Head of caudate nucleus (tissue), 42 donors: ENCODE results near the gene CR2.
A peak's percentile ranks its signal among the peaks of the same experiment; 100 is the strongest.
"Not testable (repeated sequence)": the region's sequence is repeated elsewhere in the genome, so short reads cannot be mapped to it uniquely, and the experiment has no call there.

Experiments used
- DNase-seq, 42 donors: peaks; one replicate each; pipeline versions ENCODE4 v3.0.0 to v3.0.0-alpha.2; 2020 to 2021; ENCODE audit warnings: mixed read lengths in 7 of 42
- intact Hi-C: fragments of 100-400 bp; cut with DNase I; formaldehyde crosslinking; loops from one replicate; pipeline ENCODE4 v1.15.0; 2022

CR2 gene

DNA sequence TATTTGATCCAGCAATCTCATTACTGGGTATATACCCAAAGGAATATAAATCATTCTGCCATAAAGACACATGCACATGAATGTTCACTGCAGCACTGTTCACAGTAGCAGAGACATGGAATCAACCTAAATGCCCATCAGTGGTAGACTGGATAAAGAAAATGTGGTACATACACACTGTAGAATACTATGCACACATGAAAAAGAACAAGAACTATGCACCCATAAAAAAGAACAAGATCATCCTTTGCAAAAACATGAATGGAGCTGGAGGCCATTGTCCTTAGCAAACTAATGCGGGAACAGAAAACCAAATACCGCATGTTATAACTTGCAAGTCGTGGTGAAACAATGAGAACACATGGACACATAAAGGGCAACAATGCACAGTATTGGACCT, 17.4 kb upstream of the CR2 start:
- intact Hi-C loops, result not testable (repeated sequence)

DNA sequence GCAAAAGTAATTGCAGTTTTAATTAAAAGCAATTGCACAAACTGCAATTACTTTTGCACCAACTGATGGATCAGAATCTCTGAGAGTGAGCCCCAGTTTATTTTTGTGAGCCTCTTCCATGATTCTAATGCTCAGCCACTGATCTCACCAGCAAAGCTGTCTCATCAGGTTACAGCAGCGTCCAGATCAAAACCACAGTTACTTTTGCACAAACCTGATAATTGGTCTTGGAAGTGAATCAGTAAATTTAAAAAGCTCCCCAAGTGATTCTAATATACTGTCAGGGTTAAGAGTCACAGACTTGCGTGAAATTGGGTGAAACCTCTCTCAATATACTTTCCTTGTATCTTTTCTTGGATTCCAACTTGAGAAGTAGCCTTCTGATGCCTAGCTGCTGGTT, 13.5 kb upstream of the CR2 start:
- no peak for DNase-seq
- intact Hi-C loops, result no loop called here

More for the DNA sequence above, 17.4 kb upstream of the CR2 start:
- not testable (repeated sequence) for DNase-seq

DNA sequence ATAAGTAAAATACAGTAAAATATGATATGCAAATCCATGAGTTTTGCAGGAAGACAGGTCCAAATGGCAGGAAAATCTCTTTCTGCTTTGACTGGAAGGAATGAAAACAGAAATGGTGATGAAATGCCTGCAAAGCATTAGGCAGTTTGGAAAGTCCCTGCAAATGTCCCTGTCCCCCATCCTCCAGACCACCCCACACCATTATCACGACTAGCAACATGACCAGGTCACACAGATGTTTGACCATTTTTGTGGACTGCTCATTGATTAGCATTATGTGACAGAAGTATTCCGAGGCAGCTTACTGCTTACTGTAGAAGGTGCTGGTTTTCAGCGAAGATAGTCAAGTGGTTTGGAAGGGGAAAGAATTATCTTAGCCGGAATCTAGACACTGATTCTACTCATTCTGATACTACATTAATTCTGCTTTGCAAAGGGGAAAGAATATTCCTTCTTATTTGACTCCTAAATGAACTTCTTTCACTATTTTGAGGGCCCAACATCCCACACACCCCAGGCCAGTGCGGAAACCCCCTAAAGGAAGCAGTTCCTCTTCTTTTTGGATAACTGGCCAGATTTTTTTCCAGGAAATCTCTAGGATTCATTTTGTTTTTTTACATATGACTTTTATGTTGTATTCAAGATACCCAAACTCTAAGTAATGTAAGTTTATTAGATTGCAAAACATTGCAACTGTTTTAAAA, 9.5 kb upstream of the CR2 start:
- intact Hi-C loops, result no loop called here
- DNase-seq, result no peak

DNA sequence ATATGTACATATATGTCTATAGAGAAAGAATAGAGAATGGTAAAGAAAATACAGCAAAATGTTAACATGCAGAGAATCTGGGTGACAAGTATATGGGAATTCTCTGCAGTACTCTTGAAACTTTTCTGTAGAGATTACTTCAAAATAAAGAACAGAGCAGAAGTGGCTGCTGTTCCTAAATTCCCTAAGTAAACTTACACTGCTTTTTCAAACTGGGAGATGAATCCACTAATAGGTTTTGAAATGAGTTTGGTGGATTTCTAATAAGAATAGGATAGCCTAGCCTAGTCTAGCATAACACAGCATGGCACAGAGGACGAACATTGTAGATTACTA, 450 bp upstream of the CR2 start:
- intact Hi-C loops, result no loop called here

DNA sequence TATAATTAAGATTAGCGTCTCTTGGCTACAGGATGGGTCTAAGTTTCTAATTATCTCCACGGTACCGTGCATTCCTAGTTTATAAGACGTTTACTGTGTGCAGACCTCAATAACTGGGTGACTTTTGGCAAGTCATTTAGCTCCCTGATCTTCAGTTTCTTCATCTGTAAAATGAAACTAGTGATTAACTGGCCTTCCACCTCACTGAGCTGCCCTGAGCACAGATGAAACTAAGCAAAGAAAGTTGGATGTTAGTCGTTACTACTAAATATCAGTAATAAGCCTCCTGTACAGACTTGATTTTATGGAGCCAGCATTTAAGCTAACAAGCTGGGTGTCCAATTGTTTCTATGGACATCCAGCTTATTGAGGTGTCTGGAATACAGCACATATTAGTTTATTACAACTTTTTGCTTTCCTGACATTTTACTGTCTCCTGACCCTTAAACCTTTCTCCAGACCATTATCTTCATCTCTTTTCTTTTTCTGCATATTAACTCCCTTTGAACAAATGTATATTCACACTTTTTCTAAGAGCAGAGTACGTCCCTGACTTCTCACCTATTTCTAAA, 1.1 kb downstream of the CR2 start:
- intact Hi-C loops, result no loop called here
- no peak for DNase-seq

More for the DNA sequence above, 450 bp upstream of the CR2 start:
- no peak for DNase-seq

DNA sequence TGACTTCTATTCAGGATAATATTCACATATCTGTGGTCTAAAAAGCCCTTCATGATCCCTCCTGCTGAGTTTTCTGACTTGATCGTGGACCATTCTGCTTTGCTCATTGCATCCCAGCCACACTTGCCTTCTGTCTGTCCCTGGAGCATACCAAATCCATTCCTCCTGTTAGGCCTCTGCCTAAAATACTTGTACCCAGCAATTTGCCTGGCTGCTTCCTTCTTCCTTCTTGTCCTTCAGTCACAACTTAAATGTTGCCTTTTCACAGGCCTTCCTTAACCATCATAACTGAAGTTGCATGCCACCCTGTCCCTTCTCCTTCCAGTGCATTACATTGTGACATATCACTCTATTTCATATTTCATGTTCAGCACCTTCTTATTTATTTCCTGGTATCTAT, 4.3 kb downstream of the CR2 start:
- intact Hi-C loops, result no loop called here
- DNase-seq, result no peak

DNA sequence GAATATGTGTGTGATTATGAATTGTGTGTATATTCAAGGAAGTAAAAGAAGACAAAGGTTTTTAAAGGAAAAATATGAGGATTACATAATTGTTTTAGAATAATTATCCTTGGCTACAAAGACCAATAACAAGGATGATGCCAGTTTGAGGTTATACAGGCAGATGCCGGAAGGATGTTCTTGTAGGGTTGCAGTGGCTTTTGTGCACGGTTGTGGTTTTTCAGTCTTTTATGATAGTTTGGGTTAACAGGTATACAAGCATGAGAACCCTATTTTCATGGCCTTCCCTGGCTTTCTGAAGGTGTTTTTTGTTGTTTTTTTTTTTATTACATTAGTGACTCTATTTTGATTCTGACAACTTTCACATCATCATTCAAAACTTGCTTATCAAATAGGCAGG, 4.9 kb downstream of the CR2 start:
- intact Hi-C loops, result no loop called here
- no peak for DNase-seq

DNA sequence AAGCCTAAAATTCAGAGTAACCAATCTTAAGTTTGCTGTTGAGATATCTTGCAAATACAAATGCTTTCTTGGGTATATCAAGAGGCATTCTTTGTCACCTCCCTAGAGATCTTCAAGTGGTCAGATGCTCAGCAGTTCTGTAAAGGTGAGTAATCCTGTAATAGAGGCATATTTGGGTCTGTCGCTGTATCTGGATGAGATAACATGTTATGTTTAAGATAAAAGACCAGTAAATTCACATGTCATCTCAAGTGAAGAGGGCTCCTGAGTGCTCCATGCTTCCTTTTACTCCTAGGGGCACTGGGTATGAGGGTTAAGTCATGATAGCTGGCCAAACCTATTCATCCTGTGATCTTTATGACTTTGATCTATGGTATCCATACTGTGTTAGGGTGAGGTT, 7.5 kb downstream of the CR2 start:
- DNase-seq, result no peak
- intact Hi-C loops, result no loop called here

DNA sequence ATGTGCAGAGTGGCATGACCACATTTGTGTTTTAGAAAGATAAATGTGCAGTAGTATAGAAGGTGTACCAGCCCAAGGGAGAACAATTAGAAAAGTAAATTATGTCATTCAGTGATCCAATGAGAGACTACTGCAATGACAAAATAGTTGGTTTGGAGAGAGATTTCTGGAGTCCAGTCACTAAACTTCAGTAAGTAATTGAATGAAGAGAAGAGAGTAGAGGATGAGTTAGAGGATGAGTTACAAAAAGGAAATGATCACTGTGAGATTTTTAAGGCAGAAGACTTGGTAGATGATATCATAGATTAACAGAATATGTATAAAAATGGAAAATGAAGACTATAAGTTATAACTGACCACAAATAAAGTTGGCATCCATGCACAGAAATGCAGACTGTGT, 8.4 kb downstream of the CR2 start:
- DNase-seq, result no peak
- intact Hi-C loops, result no loop called here

DNA sequence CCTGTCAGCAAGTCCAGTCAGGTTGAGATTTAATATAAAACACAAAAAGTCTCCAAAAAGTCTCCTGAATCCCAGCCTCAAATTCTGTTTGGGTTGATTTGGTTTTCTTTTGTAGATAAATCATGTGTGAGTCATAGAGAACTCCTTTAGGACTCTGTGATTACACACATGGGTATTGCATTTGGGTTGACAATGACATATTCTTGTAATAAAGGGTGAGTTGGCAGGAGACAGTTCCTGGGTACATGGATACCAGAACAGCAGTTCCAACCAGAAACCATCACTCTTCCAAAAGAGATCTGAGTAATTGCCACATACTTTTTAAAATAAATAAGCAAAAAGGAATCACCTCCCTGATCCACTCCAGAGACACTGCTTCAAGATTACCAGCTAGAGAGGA, 8.9 kb downstream of the CR2 start:
- intact Hi-C loops, result no loop called here
- no peak for DNase-seq

DNA sequence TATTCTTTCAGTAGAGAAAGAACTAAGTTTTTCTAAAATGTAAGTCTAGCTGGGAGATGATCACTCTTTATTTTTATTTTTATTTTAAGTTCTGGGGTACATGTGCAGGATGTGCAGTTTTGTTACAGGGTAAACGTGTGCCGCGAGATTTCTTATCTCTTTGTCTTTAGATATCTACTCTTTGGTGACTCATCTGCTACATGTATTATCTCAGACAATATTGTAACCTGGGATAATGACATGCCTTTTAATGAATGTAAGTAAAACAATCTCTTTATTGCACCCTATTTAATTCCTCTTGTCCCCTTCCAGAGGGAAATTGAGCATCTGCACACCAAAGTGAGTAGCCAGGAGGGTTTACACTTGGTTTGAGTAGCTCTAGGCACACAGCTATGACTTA, 9.4 kb downstream of the CR2 start:
- intact Hi-C loops, result no loop called here
- DNase-seq, result no peak

DNA sequence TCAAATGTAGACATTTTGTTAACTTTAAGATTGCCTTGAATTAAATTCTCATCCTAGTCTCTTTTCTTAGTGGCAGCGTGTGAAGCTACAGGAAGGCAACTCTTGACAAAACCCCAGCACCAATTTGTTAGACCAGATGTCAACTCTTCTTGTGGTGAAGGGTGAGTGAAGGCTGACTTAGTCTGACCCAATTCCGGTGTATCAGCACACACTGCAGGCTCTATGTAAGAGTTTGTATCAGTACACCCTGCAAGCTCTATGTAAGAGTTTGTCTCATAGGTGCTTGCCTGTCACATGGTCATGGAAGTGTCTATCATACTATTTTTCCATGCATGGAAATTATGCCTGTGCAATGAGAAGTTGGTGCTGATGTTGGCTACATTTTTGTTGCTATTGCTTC, 16.8 kb downstream of the CR2 start:
- intact Hi-C loops, result no loop called here
- DNase-seq, result no peak

DNA sequence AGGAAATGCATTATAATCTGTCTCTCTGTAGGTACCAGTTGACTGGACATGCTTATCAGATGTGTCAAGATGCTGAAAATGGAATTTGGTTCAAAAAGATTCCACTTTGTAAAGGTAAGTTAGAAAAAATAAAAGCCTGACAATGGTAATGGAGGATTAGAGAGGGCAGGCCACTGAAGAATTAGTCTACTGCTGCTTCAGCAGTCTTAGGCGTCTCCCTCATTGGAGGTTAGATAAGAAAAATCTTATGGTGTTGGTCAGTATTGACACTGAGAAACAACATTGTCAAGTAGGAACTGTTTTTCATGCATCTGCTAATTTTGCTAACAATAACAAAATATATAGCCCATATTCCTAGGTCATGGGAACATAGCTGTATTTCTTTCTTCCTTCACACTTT, 20.1 kb downstream of the CR2 start:
- no peak for DNase-seq
- intact Hi-C loops, result no loop called here

DNA sequence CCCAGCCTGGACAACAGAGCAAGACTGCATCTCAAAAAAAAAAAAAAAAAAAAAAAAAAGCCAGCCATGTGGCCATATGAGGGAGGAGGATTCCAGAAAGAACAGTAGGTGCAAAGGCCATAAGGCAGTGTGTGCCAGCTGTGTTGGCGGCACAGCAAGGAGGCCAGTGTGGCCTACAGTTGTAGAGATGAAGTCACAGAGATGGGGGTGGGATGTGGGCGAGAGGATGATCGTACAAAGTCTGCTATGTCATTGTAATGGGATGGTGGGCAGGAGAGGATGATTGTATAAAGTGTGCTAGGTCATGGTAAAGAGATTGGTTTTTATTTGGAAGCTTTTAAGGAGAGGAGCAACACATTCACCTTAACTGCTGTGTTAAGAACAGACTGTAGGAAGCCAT, 32.1 kb downstream of the CR2 start:
- intact Hi-C loops, result no loop called here
- DNase-seq, result peak in 2 of 42 donors; percentile 8 to 23

DNA sequence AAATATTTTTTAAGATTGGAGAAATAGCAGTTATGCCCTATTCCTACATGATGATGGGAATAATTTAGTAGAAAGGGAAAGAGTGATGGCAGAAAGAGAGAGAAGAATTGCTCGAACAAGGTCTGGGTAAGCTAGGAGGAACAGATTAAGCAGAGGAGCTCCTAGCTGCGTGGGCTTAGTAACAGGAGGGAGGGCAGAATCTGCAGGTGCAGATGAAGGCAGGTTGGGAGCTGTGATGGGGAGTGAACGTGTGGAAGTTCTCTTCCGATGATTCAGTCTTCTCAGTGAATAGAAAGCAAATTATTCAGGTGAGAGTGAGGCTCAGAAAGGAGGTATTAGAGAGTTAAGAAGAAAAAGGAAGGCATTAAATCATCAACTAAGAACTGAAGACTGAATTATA, 33.5 kb downstream of the CR2 start:
- intact Hi-C loops, result no loop called here
- DNase-seq, result peak in 38 of 42 donors; percentile 10 to 88 (median 48)

DNA sequence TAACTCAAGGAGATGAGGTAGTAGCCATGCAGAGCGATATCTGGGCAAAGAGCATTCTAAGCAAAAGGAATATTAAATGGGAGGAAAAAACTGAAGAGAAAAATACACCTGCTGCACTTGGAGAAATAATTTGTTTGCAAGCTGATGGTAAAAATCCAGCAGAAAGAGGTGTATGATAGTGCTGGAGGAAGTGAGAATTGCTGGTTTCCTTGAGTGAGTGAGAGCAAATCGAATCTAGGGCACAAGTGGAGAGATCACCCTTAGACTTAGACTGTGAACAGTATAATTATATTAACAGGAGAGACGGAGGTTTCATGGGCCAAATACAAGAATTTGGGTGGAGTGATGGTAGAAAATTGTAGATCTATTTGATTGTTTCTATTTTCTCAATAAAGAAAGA, 39.1 kb downstream of the CR2 start:
- no peak for DNase-seq
- intact Hi-C loops, result no loop called here

DNA sequence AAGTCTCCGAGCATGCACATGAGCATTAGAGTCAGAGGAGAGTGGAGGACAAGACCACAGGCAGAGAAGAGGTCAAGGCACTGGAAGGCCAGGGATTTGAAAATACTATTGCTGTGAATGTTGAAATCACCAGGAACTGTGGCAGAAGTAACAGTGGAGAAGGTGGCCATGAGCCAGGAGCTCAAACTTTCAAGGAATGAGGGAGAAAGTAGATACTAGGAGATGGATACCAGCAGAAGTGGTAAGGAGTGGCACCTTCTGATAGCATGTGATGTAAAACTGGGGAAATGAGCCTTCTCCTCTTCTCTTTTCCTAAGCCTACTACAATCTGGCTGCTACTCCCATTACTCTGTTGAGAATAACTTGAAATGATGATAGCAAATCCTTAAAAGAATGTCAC, 40.0 kb downstream of the CR2 start:
- intact Hi-C loops, result no loop called here

DNA sequence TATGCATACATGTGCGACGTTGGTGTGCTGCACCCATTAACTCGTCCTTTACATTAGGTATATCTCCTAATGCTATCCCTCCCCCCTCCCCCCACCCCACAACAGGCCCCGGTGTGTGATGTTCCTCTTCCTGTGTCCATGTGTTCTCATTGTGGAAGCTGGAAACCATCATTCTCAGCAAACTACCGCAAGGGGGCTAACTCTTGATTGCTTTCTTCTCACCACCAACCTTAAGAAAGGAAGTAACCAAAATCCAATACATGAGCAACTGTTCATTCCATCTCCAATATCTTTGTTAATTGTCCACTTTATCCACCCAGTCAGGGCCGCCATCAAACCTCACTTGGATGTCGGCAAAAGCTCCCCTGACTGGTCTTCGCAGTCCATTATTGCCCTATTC, 41.2 kb downstream of the CR2 start:
- intact Hi-C loops, DNase-seq: not testable (repeated sequence)

More for the DNA sequence above, 40.0 kb downstream of the CR2 start:
- DNase-seq, result no peak

DNA sequence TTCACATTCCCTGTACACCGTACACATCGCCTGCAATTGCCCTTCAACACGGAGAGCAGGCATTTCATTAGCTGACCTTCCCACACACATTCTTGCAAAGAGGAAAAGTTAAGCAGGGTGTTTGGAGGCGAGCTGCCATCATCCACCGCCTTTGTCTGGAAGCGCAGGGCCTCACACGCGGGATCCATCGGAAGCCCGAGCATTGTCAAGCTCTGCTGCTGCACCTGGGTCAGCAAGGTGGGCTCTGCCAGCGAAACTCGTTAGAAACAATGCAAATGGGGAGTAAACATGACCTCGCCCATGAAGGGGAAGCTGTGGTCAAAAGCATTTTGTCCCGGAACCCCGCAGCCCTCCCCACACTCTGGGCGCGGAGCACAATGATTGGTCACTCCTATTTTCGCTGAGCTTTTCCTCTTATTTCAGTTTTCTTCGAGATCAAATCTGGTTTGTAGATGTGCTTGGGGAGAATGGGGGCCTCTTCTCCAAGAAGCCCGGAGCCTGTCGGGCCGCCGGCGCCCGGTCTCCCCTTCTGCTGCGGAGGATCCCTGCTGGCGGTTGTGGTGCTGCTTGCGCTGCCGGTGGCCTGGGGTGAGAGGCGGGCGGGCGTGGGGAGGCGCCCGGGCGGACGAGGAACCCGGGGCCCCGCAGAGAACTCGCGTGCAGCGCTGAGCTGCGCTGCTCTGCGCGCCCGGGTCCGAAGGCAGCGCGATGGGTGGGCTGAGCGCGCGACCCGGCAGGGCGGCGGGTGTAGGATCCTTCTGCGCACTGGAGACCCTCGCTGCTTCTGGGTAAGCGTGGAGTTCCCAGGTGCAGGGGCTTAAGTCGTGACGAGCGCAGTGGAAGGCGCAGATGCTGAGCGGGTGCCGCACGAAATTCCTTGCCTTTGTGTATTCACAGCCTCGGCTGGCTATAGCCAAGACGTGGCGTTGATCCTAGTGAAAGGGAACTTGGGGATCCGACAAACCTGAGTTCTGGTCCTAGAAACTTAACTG, 42.0 kb downstream of the CR2 start, which contains the start of gene CR1:
Gene CR1, plus strand, starts transcription at position 357 of the 992 bp plus-strand sequence. Its CDS starts 111 bp downstream, at position 468.
- intact Hi-C loops, result no loop called here

DNA sequence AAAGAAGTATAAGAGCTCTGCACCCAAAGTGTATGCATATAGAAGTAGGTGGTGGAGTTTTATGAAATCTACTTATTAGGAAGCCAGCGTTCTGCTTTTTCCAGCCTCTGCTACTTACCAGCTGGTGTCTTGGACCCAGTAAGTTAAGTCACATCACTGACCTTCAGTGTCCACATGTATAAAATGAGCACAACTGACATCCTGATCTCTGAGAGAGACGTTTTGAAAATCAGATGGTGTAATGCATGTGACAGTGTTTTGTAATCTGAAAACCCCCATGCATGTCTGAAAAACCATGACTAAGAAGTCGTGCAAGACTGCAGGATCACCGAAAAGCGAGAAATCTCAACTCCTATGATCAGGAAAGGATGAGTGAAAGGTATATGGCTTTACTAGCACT, 43.8 kb downstream of the CR2 start:
- intact Hi-C loops, result no loop called here
- no peak for DNase-seq

More for the DNA sequence above, 42.0 kb downstream of the CR2 start, which contains the start of gene CR1:
- peak in 34 of 42 donors; percentile 9 to 78 (median 24) for DNase-seq
